NCI-H2081 (cell line): ENCODE measurements around the gene SLIT3.
A peak's percentile ranks its signal among the peaks of the same experiment; 100 is the strongest.

Experiments
- DNase-seq, 2 experiments: peaks; one replicate each; lab custom pipeline; 2025; lab: John Stamatoyannopoulos, UW

The SLIT3 gene

GRCh38 chr5:168831383-168831782 lies 469.6 kb downstream of the SLIT3 start:
- peak in 1 of 2 experiments; percentile 47 for DNase-seq

GRCh38 chr5:168830833-168831232 lies 470.1 kb downstream of the SLIT3 start:
- DNase-seq: no peak

DNA sequence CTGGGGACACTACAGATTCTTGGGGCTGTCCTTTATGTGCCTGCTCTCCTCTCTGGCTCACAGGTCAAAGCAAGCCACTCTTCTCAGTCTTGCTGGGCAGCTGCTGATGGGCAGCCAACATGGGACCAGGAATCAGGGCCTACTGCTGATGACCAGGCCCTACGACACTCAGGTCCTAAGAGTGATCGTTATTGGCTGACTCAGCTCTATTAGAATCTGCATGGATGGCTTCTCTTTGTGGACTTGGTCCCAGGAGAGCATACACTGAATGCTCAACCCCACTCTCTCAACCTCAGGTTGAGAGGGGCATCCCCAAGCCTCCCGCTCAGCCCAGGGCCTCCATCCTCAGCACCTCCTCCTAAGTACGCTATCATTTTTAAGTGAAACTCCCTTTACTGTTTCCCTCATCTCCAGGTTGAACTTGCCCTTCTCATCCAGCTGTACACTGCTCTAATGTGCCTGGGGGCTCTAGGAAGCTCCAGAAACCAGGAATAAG lies 471.0 kb downstream of the SLIT3 start:
- no peak for DNase-seq

GRCh38 chr5:168829044-168829443 lies 471.9 kb downstream of the SLIT3 start:
- no peak for DNase-seq

GRCh38 chr5:168827636-168828035 lies 473.3 kb downstream of the SLIT3 start:
- DNase-seq: peak in 1 of 2 experiments; percentile 4

GRCh38 chr5:168826246-168826725 lies 474.7 kb downstream of the SLIT3 start:
- DNase-seq: no peak

GRCh38 chr5:168822745-168823281 lies 478.1 kb downstream of the SLIT3 start:
- DNase-seq: no peak

DNA sequence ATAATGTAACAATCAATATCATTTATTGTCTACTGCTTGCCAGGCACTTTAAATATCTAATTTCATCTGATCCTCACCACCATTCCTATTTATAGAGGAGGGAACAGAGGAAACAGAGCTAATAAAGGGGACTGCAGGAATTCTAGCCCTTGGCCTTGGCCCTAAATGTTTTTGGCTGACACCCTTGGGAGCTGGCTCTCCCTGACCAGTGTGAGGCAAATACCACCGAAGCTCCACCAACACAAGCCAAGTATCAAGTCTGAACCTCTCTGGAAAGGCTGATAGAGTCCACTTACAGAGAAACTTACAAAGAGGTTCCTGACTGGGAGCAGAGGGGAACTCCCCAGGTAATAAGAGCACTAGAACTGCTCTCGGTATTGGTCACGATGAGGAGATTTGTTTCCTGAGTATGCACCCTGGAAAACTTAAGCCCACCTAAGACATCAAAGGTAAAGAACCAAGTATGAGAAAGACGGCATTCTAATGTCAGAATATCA lies 478.6 kb downstream of the SLIT3 start:
- no peak for DNase-seq

- no peak for DNase-seq
Measured at GRCh38 chr5:168820874-168821273, 480.1 kb downstream of the SLIT3 start.

DNA sequence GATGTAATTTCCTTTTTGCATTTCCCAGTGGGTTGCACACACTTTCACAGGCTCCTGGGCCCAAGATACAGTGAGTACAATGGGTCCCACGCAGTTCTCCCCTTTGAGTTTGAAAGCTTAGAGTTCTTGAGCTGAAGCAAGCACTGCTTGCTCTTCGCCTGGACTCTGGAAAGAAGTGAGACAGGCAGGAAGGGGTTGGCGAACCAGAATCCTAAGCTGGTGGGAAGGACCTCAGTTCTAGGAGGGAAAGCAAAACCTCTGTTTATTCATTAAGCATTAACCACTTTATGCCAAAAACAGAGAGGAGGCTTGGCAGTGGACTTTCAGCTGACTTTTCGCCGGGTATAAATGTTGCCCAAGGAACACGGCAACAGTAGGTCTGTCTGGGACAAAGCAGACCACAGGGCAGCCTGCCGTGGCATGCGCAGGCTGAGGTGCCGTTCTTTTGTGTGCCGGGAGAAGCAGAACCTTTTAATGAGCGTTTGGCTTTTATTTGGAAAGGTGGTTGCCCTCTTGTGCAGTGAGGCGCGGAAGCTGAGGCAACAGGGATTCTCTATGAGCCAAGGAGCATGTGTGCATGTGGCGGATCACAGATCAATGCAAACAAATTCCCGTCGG lies 481.8 kb downstream of the SLIT3 start:
- DNase-seq: no peak

DNA sequence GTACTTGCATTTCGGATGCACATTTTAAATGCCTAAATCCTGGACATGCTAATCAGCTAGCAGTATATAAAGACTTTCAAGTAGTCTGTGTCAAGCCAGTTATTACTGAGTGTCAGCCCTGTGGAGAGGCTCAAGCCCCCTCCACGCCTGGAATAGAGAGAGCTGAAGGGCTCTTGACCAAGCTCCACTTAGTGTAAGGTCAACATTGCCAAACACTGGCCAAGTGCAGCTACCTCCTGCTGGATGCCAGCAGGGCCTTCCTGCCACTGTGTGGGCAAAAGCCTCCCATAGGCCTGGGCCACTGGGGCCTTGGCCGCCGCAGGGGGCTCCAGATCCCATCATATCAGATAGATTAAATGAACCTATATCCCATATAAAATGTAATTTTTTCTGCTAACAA lies 482.4 kb downstream of the SLIT3 start:
- DNase-seq: no peak

- no peak for DNase-seq
Measured at GRCh38 chr5:168817591-168817990, 483.3 kb downstream of the SLIT3 start.

GRCh38 chr5:168816661-168817060 lies 484.3 kb downstream of the SLIT3 start:
- DNase-seq: no peak

- DNase-seq: no peak
Measured at GRCh38 chr5:168813184-168813968, 487.6 kb downstream of the SLIT3 start.

- no peak for DNase-seq
Measured at GRCh38 chr5:168810641-168811040, 490.3 kb downstream of the SLIT3 start.

DNA sequence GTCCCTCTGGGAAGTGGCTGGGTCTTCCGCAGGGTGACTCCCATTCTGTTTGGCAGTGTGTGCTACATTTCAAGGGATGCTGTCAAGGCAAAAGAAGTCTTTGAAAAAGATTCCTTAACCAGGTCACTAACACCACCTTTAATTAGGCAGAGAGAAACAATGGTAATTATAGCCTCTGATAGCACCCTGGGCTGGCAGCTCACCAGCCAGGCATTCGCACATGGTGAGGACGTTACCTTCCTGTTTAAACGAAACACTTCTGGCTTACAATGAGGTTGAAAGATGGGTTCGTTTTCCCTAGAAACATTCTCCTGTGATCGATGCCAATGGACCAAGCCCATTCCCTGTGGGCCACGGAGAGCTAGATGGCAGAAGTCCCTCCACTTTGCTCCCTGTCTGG lies 491.7 kb downstream of the SLIT3 start:
- DNase-seq: no peak

GRCh38 chr5:168808051-168808616 lies 492.8 kb downstream of the SLIT3 start:
- no peak for DNase-seq

DNA sequence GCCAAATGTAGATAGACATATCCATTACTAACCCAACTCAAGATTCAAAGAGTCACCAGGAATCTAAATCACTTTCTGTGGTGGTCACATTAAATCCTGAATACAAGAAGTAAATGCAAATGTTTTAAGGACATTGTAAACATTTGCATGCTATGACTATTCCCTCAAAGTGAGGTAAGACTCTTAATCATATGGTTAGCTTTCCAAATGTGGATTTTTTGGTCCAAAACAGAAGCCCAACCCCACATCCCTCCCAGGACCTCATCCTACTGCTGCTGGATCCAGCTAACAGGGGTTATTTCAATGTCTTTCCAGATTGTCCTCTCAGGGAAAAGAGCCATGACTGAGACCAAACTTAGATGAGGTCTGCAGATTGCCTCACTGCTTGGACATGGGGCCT lies 493.7 kb downstream of the SLIT3 start:
- no peak for DNase-seq

DNA sequence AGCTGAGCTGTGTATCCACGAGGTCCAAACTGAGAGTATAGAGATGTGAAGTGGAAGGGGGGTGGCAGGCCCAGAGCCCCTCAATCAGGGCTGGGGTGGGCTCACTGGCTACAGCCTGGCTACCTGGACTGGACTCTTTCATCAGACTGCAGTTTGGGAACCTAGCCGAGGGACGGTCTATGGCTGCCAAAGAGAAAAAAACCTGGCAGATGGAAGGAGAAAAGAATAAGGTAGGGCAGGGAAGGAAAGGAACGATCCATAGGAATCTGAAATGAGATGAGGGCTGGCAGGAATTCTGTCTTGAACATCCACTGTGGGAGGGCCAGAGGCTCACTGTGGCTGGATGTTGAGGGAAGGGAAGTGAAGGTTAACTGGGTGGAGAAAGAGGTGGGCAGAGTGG lies 497.4 kb downstream of the SLIT3 start:
- DNase-seq: no peak

- no peak for DNase-seq
Measured at GRCh38 chr5:168802337-168802736, 498.6 kb downstream of the SLIT3 start.

GRCh38 chr5:168801567-168801966 lies 499.4 kb downstream of the SLIT3 start:
- DNase-seq: no peak

DNA sequence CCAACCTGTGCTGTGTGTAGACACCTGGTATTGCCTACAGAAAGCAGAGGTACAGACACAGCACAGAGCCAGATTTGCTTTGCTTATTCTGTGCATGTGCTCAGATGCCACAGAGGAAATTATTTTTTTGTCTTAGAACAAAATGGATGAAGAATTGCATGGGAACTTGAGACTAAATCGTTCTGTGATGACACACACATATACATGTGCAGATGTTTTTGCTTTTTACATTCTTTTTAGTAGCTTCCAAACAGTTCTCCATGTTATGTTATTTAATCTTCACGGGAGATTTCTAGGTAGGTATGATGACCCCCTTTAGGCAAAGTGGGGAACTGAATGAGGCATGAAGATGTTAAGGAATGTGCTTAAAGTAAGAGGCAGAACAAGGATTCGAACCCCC lies 500.2 kb downstream of the SLIT3 start:
- no peak for DNase-seq
